GM21576 (cell line): ENCODE measurements around the gene ARSG.

Source experiments
- ATAC-seq: cut with Tn5 transposase; IDR thresholded peaks from one replicate; pipeline ENCODE4 v1.9.1; 2021; ENCODE audit warnings: mild to moderate bottlenecking, moderate library complexity; ENCODE audit not compliant: unreplicated experiment

The ARSG gene

DNA sequence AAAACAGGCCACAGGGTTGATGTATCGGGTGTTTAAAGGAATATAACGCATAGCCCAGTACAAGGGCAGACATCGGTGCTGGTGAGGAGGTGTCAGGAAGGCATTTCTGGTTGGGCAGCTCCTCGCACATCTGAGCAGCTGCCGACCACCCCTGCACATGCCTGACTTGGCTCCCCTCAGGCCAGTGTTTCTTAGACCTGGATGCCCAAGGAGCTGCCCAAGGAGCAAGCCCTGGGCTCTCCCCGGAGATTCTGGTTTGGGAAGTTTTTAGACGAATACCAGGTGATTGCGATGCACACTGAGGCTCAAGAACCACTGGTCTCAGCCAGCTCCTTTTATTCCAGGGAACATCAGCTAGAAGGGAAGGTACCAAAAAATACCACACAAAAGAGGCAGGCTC lies 154.4 kb downstream of the ARSG start:
- ATAC-seq: no peak

DNA sequence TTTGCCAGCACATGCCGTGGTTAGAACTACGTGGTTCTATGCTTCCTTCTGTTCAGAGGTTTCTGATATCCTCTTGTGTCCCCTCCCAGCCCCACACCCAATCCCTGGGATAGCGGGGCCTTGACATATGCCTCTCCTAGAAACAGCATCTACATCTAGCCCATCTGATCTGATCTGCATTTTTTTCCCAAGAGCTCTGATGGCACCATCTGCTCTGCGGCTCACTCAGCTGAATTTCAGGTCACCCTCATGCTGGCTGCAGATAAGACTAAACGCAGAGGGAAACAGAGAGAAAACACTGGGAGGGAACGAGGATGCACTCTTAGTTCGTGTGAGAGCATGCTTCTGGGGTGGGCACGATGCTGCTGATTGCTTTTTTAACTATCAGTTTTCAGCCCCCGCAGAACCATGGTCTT lies 155.3 kb downstream of the ARSG start:
- ATAC-seq: no peak

DNA sequence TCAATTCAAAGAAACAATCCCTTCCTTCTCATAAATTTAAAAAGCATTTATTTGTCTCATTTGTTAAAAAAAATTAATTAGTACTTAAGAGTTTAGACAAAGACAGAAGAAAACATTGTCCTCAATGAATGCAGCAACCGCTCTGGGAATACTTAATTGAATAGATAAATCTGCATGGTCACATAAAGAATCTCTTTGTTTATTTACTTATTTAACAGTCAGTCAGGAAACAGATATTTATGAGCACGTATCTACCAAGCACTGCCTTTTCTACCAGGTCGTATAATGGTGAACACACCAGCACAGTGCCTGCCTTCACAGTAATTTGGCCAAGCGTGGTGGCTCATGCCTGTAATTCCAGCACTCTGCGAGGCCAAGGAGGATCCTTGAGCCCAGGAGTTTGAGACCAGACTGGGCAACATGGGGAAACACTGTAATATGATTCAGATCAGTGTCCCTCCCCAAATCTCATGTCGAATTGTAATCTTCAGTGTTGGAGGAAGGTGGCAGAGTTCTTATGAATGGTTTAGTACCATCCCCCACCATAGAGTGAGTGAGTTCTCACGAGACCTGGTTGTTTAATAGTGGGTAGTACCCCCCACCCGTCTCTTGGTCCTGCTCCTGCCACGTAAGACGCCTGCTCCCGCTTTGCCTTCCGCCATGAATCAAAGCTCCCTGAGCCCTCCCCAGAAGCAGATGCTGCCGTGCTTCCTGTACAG lies 157.9 kb downstream of the ARSG start:
- ATAC-seq: no peak

DNA sequence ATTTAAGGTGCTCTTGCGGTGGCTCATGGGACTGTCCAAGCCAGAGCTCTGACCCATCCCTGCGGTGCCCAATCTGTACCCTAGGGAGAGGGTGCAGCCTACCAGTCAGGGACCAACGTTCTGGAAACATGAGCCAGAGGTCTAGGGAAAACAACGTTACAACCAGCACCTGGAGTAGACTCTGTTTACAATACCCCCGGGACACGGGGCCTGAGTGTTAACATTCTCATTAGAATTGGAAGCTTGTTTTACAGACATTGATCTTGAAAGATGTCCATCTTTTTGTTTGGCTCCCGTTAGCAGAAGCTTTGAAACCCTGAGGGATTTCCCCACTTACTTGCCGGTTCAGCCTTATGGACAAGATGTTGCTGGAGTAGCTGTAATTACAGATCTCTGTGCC lies 159.1 kb downstream of the ARSG start:
- no peak for ATAC-seq

DNA sequence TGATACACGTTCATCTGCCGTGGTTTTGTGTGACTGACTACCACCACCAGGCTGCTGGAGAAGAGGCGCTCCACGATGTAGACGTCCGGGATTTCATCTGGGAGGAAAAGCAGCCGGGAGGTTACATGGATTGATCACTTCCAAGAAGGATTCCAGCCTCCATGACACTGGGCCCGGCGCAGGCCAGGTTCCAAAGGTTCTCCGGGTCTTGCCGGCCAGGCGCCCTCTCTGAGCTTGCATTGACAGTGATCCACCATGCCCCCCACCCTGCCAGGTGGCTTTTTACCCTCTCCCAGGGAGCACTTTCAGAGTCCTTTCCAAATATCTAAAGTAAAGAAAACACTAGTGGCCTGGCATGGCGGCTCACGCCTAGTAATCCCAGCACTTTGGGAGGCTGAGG lies 159.5 kb downstream of the ARSG start:
- no peak for ATAC-seq

DNA sequence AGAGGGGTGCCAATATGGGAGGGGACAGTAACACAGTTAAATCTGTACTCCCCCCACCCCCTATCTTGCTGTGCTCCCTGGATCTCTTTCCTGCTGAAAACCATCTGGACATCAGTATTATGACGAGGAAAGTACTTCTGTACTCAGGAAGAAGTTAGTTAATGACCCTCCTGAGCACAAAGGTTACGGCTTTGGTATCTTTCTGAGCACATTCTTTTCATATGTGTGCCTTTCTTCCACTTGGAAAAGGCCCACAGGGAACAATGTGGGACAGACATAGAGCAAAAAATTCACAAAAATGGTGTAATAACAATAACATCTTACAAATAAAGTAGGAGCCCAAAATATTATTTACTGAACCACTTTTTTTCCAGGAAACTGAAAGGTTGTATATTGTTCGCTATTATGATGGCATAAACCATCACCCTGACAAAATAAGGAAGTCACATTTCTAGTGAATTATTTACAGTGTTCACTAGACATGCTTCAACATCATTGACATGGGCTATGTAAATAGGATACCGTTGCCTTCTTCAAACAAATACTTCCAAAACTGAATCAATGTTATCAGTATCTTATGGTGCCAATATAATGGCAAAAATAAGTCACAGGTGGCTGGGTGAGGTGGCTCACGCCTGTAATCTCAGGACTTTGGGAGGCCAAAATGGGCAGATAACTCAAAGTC lies 160.5 kb downstream of the ARSG start:
- no peak for ATAC-seq

DNA sequence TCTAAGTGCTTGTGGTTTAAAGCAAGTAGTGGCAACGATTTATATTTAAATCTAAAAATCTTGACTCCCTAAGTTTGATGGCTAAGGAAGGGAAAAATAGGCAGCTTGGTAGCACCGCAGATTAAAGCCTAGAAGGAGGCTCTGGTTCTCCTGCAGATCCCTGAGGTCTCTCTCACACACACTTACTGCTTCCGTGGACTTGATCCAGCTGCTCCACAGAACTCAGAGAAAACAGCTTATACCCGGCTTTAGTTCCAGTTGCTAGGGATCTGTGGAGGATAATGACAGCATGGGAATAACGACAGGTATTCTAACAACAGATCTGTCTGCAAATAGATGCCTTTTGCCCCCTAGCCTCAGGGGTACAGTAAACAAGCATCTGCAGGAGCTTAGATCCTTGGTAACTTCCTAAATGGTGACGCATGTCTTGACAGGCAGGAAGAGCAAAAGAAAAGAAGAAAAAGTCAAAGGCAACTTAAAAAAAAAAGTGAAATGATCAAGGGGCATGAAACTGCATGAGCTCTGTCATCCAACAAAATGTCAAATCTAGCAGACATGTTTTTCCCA lies 161.5 kb downstream of the ARSG start:
- ATAC-seq: no peak

DNA sequence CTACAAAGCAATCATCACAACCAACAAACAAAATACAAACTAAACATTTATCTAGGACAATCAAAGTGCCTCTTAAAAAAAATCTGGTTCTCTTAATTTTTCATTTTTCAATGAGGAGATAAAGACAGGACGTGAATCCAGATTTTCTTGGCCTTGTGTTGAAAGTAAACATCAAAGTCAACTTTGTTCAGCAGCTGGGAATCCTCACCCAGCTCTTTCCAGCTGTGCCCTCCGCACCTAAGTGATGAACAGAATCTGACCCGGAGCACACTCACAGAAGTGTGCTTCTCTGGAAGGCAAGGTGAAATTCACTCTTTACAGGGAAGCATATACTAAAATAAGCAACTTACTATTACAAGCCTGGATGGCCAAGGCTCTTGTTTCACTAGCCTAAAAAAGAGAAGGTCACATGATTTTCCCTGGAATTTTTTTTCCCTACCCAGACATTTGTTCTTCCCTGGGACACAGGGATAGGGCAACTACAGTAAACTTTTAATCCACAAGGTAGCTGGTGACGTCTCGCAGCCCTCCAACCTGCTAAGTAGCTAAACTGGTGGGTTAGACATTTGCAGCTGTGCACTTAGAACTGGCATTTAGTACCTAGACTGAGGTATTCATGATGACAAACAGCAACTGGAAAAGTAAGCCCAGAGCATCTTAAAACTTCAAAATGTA lies 162.8 kb downstream of the ARSG start:
- ATAC-seq: no peak

DNA sequence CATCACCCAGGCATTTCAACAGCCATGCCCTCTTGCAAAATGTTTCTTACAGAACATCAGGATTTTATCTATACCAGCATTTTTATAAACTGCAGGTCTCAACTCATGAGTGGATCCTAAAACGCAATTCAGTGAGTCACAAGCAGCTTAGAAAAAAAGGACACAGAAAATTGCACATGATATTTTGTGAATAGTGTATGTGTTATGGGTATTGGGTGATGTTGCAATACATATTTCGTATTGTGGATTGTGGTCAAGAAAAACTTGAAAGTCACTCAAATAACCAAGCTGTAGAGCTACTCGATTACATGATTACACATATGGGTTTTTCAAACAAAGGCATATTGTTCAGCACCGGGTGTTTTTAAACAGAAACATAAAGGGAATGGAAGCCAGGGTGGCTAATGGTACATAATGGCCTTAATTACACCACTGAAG lies 164.6 kb downstream of the ARSG start:
- ATAC-seq: no peak

DNA sequence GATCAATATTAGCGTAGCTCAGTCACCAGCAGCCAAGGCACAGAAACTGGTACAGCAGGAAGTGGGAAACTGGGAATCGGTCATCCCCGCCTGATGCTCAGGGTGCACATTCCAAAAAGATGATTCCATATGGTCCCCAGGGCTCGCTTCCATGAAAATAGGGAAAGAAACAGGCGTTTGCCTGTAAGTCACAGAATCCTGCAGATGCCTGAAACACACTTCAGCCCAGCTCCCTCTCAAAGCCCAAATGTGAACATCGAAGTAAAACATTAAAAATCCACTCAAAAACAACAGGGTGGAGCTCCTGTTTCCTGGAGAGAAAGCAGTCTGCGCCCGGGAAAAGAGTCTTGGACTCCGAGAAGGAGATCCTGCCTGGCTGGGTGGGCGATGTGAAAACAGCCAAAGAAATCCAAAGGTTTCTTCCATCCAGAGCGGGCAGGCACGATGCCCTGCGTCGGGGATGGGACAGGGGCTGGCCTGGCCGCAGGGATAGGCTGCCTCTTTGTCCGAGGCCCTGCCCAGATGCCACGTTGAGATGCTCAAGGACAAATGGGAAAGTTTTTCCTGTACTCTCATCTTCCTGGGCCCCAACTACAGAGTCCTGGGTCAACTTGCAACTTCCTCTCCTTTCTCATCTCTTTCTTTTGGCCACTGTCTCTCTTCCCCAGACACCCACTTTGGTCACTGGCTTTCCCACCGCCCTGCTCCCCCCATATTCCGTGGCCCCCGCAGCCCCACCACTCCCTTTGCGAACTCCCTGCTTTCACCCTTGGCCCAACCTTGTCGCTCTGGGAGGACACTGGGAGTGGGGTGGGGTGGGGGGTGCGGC lies 165.3 kb downstream of the ARSG start:
- ATAC-seq: no peak

DNA sequence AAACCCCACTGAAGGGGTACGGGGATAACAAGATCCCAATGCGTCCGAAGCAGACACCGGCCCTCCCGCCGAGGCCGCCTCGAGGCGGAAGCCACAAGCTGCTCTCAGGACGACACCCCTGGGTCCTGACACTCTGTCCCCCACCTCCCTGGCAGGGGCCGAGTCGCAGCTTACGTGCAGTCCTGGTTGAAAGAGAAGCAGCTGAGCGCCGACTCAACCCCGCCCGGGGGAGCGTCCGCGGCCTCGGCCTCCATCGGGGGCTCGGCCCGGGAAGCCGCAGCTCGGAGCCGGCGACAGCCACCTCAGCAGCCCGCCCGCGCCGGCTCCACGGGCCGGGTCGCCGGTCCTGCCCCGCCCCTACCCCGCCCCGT lies 165.9 kb downstream of the ARSG start, which contains the start of gene WIPI1:
WIPI1 (minus strand) TSS at position 329 of the 371 bp plus-strand sequence; CDS start at position 254, 75 bp downstream.
- peak; percentile 19 for ATAC-seq

DNA sequence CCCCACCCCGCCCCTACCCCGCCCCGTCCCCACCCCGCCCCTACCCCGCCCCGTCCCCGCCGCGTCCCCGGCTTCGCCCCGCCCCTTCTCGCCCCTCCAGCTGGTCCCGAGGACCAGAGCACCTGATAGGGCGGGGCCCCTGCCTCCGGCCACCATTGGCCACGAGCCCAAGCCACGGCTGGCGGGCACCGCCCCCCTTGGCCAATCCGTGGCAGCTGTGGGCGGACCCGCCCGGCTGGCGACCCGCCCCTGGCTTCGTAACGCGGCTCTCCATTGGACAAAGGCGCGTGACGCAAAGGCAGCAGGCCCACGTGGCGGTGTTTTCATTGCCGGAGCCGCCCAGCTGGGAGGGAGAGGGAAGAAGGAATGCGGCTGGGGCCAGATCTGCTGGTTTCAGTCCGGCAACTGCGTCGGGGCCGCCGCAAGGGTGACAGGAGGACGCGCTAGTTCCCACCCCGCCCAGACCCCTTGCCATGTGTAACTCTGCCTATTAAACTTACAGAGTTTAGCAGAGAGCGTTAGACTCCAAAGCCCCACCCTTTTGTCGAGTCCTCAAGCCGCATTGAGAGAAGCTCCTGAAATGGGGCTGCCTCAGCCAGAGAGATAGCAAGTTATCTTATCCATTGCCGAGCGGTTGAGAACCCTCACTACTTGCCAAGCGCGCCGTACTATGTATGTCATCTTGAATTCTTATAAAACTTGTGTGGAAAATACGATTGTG lies 166.4 kb downstream of the ARSG start:
- peak; percentile 67 for ATAC-seq

DNA sequence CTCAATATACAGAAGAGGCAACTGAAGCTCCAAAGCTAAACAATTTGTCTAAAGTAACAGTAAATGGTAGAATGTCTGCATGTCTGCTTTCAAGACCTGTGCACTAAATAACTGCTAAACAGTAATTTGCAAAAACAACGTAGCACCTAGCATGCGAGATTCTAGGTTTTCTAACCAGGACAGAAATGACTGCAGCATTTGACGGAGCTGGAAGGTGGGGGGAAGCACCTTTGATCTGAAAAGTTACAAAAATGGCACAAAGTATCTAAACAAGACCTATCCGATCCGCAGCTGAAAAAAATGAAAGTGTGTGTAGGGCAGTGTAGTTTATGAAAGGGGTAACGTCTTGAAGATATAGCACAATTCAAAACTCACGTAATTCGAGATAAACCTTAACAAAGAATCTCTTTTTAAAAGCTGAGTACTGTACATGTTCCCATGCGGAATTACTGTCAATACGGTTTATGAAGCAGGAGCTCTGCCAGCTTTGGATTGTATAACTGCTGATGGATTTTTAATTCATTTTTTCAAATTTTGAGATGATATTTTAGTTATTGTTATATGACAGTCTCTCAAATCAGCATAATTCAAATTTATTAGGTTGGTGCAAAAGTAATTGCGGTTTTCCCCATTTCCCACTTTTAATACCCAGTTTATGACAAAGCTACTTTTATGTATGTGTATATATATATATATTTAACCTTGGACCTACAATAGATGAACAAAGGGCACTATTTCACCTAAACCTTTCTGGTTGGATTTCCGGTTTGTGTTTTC lies 167.2 kb downstream of the ARSG start:
- ATAC-seq: no peak

DNA sequence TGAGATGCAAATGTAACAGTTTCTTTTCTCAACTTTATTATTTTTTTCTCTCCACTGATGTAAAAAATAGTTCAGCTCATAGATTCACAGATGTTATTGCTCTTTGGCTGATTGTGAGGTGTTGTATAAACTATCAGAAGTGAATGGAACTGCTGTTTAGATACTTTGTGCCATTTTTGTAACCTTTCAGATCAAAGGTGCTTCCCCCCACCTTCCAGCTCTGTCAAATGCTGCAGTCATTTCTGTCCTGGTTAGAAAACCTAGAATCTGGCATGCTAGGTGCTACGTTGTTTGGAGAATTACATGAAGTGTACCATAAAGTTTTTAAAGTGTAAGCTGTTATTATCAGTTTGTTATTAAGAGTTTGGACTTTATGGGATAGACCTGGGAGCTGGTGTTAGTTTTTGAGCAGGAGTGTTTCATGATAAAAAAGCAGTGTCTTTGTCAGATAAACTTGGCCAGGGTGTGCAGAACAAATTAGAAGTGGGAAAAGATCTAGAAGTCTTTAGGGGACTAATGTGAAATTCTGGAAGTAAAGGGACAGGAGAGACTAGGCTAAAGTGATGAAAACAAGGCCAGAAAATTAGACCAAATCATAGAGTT lies 167.8 kb downstream of the ARSG start:
- ATAC-seq: no peak

DNA sequence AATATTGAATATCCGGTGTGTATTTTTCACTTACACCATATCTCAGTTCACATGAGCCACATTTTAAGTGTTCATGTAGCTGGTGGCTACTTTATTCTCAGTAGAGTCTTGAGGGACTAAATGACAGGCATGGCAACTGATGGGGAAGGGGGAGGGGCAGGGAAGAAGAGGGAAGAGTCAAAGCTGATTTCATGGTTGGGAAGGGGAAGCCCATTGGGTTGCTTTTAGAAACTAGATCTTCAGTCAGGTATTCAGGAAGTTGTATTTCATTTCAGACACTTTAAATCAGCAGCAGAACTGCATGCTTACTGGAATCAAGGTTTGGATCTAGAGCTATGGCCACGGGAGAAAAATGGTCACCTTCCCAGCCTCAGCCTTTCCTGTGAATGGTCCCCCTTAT lies 168.9 kb downstream of the ARSG start:
- no peak for ATAC-seq

DNA sequence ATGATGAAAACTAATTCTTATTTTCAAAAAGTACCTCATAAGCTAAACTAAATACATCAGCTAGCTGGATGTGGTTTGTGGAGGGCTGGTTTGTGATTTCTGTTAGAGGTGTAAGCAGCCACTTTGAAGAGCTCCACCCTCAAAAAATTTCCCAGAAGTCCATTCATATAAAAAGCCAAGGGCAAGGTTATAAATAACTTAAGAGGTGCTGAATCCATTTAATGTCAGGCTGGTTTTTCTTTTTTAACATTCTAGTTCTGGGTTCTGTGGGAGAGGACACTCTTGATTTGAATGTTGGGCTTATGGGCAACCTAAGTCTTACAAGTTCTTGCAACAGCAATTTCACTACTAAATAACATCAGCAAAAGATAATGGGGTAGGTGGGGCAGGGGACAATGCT lies 169.4 kb downstream of the ARSG start:
- ATAC-seq: no peak

DNA sequence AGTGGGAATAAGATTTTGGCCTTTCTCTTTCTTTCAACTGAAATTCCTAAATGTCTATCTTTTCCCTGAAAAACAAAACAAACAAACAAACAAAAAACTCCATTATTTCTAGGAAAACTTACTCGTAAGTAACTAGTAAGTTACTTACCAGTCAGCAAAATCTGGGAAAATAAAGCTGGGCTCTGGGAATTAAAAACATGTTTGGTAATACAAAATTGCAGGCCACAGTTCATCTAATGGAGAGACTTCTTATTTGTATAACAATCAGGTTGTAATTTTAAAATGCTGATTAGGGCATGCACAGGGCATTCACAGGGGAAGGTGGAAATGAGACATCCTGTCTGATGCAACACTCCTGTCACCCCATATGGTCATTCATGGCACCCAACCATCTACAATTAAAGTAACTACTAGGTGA lies 169.8 kb downstream of the ARSG start:
- no peak for ATAC-seq

DNA sequence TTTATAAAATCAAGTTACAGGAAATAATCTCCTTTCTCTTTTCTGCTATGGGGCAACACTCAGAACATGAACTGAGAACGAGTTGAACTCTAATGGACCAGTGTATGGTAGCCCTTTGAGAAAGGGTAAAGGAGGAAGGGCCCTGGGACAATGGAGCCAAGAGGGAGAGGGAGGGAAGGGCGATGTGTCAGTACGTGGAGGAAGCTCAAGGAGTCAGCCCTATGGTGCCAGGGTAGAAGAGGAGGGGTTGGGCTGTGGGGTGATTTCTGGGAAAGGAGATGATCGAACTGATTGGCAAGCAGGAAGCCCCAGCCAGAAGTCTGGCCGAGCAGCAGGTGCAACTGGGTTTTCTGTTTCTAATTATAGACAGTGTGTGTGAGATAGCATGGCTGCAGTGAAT lies 170.3 kb downstream of the ARSG start:
- ATAC-seq: no peak
